ENCODE results near the gene COMT. TPM values are rescaled to one million over a fixed set of nuclear protein-coding genes. Genes with fewer than 3 reads are reported as not detected.

The COMT gene
- total RNA-seq, 2 donors from 2014 or later, result 26.6 to 27.8 TPM

- no peak overlapping the region for H3K4me3 Mint-ChIP-seq
Observed at GRCh38 chr22:19893363-19893762, 48.2 kb upstream of the COMT start.

GRCh38 chr22:19895160-19895849 lies 46.3 kb upstream of the COMT start:
- Mint-ChIP-seq H3K36me3 (ENCODE audit: low read depth) (no peaks in the 10 kb centered on the region), H3K9me3 (no peaks in the 10 kb centered on the region), H3K27ac (no peak overlapping the region), H3K4me1 (peaks cover 16% of the 10 kb centered on the region), H3K4me3 (no peak overlapping the region), H3K27me3 (ENCODE audit: insufficient read depth) (peaks cover 31% of the 10 kb centered on the region)
- Histone ChIP-seq H3K9ac (ENCODE audit: extremely low read depth, low read length, poor library complexity, severe bottlenecking) (no peak overlapping the region), H3K4me3 (ENCODE audit: low read length) (no peak overlapping the region), H3K9me3 (ENCODE audit: control insufficient read depth, low read length) (no peaks in the 10 kb centered on the region), H3K27ac (ENCODE audit: low read depth, low read length) (no peak overlapping the region), H3K27me3 (ENCODE audit: control insufficient read depth, insufficient read depth, low read length, poor library complexity, severe bottlenecking) (peaks cover 34% of the 10 kb centered on the region), H3K36me3 (ENCODE audit: control insufficient read depth, insufficient read depth, low read length) (no peaks in the 10 kb centered on the region), H3K4me1 (ENCODE audit: control insufficient read depth, insufficient read depth, low read length) (peaks cover 19% of the 10 kb centered on the region)
- no peak for TF ChIP-seq CTCF (conservative IDR thresholded peaks at IDR 0.05)
- no peak for DNase-seq
- 93 to 98% methylated on average over 13 to 23 of the region's 23 CpGs for whole genome bisulfite sequencing, 2 experiments (ENCODE audit: insufficient coverage in 1 of 2, insufficient read length in 1 of 2)

More at GRCh38 chr22:19893363-19893762, 48.2 kb upstream of the COMT start:
- Histone ChIP-seq H3K4me1 (ENCODE audit: control insufficient read depth, insufficient read depth, low read length) (peaks cover 19% of the 10 kb centered on the region), H3K36me3 (ENCODE audit: control insufficient read depth, insufficient read depth, low read length) (no peaks in the 10 kb centered on the region), H3K27me3 (ENCODE audit: control insufficient read depth, insufficient read depth, low read length, poor library complexity, severe bottlenecking) (peaks cover 38% of the 10 kb centered on the region), H3K9ac (ENCODE audit: extremely low read depth, low read length, poor library complexity, severe bottlenecking) (no peak overlapping the region), H3K4me3 (ENCODE audit: low read length) (no peak overlapping the region), H3K27ac (ENCODE audit: low read depth, low read length) (no peak overlapping the region), H3K9me3 (ENCODE audit: control insufficient read depth, low read length) (no peaks in the 10 kb centered on the region)
- DNase-seq, result no peak
- H3K9me3 Mint-ChIP-seq, result no peaks in the 10 kb centered on the region
- no peak for TF ChIP-seq CTCF (conservative IDR thresholded peaks at IDR 0.05)
- 95% methylated on average over 11 to 15 of the region's 15 CpGs for WGBS, 2 experiments (ENCODE audit: insufficient coverage in 1 of 2, insufficient read length in 1 of 2)
- no peaks in the 10 kb centered on the region for H3K36me3 Mint-ChIP-seq (ENCODE audit: low read depth)
- H3K4me1 Mint-ChIP-seq, result peaks cover 16% of the 10 kb centered on the region
- no peak overlapping the region for H3K27ac Mint-ChIP-seq
- H3K27me3 Mint-ChIP-seq (ENCODE audit: insufficient read depth), result peaks cover 38% of the 10 kb centered on the region

GRCh38 chr22:19896665-19897355 lies 44.8 kb upstream of the COMT start:
- no peaks in the 10 kb centered on the region for H3K36me3 ChIP-seq (ENCODE audit: control insufficient read depth, insufficient read depth, low read length)
- Mint-ChIP-seq H3K4me3 (no peak overlapping the region), H3K27me3 (ENCODE audit: insufficient read depth) (peaks cover 24% of the 10 kb centered on the region), H3K9me3 (no peaks in the 10 kb centered on the region), H3K4me1 (peaks cover 8% of the 10 kb centered on the region), H3K36me3 (ENCODE audit: low read depth) (no peaks in the 10 kb centered on the region), H3K27ac (no peak overlapping the region)
- WGBS, 2 experiments (ENCODE audit: insufficient coverage in 1 of 2, insufficient read length in 1 of 2), result 93 to 94% methylated on average over 12 to 15 of the region's 15 CpGs
- no peaks in the 10 kb centered on the region for H3K9me3 ChIP-seq (ENCODE audit: control insufficient read depth, low read length)
- peaks cover 7% of the 10 kb centered on the region for H3K4me1 ChIP-seq (ENCODE audit: control insufficient read depth, insufficient read depth, low read length)
- TF ChIP-seq CTCF (conservative IDR thresholded peaks at IDR 0.05), result no peak
- H3K27me3 ChIP-seq (ENCODE audit: control insufficient read depth, insufficient read depth, low read length, poor library complexity, severe bottlenecking), result peaks cover 25% of the 10 kb centered on the region
- no peak overlapping the region for H3K27ac ChIP-seq (ENCODE audit: low read depth, low read length)
- H3K4me3 ChIP-seq (ENCODE audit: low read length), result no peak overlapping the region
- peak; percentile 52 for DNase-seq
- no peak overlapping the region for H3K9ac ChIP-seq (ENCODE audit: extremely low read depth, low read length, poor library complexity, severe bottlenecking)

All from endodermal cell (in vitro differentiated cells).